WI38 (cell line): ENCODE results near the gene CKMT2.

Source experiments
- H3K4me3 ChIP-seq: 2 replicates; pipeline ENCODE4 v1.5.1; 2011; ENCODE audit warnings: low read depth, mild to moderate bottlenecking, control low read depth, low read length
- TF ChIP-seq, protein P1 (sequence below): IDR thresholded peaks from 2 replicates; pipeline ENCODE4 v1.5.1; 2012; ENCODE audit warnings: low read depth, mild to moderate bottlenecking, control low read depth, low read length

The CKMT2 gene

GRCh38 chr5:81205058-81205457 is 28.1 kb upstream of the CKMT2 start:
- H3K4me3 ChIP-seq: no peak overlapping the region
- TF ChIP-seq, protein P1, sequence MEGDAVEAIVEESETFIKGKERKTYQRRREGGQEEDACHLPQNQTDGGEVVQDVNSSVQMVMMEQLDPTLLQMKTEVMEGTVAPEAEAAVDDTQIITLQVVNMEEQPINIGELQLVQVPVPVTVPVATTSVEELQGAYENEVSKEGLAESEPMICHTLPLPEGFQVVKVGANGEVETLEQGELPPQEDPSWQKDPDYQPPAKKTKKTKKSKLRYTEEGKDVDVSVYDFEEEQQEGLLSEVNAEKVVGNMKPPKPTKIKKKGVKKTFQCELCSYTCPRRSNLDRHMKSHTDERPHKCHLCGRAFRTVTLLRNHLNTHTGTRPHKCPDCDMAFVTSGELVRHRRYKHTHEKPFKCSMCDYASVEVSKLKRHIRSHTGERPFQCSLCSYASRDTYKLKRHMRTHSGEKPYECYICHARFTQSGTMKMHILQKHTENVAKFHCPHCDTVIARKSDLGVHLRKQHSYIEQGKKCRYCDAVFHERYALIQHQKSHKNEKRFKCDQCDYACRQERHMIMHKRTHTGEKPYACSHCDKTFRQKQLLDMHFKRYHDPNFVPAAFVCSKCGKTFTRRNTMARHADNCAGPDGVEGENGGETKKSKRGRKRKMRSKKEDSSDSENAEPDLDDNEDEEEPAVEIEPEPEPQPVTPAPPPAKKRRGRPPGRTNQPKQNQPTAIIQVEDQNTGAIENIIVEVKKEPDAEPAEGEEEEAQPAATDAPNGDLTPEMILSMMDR: no peak

- TF ChIP-seq, protein P1: no peak
- no peak overlapping the region for H3K4me3 ChIP-seq
These were observed 26.1 kb upstream of the CKMT2 start for GRCh38 chr5:81207009-81207408.

GRCh38 chr5:81208904-81209303 is 24.2 kb upstream of the CKMT2 start:
- H3K4me3 ChIP-seq: no peak overlapping the region
- TF ChIP-seq, protein P1: no peak

GRCh38 chr5:81209386-81209785 is 23.7 kb upstream of the CKMT2 start:
- TF ChIP-seq, protein P1: no peak
- H3K4me3 ChIP-seq: no peak overlapping the region

- TF ChIP-seq, protein P1: no peak
These were observed 23.1 kb upstream of the CKMT2 start for GRCh38 chr5:81209869-81210493.

GRCh38 chr5:81212211-81212751 is 20.8 kb upstream of the CKMT2 start:
- no peak overlapping the region for H3K4me3 ChIP-seq
- TF ChIP-seq, protein P1: no peak

More at GRCh38 chr5:81209869-81210493, 23.1 kb upstream of the CKMT2 start:
- H3K4me3 ChIP-seq: no peak overlapping the region

DNA sequence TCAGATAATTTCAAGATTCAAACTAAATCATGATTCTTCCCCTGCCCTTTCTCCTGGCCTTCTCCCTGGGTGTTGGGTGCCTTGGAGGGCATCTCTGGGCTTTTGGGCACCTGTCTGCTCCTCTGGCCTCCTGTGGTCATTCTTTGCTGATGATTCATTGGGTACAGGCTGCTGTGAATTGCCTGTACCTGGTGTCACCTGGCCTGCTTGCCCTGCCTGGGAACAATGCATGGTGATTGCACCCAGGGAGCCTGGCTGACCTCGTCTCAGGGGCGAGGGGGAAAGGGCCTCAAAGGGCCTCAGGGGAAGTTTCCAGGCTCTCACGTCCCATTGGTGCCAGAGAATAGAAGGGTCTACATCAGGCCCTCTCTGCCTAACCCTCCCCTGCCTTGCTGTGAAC is 20.1 kb upstream of the CKMT2 start:
- H3K4me3 ChIP-seq: no peak overlapping the region
- TF ChIP-seq, protein P1: no peak
